ENCODE results near the gene LRPPRC. TPM values are rescaled to one million over a fixed set of nuclear protein-coding genes. Genes with fewer than 3 reads are reported as not detected.
A peak's percentile ranks its signal among the peaks of the same experiment; 100 is the strongest.

Gene LRPPRC
- total RNA-seq, 1 experiment from 2014 or later = 149 TPM

- peak overlapping the region; percentile 97; the same call in 1 of the 2 replicates for H3K4me3 ChIP-seq
- H3K4me1 ChIP-seq (replicated peaks; ENCODE audit: insufficient read depth) = peaks cover 21% of the 10 kb centered on the region
- H3K27ac ChIP-seq = no peak overlapping the region
- peak overlapping the region; percentile 93 for H3K4me2 ChIP-seq
- ChIA-PET CTCF (no interaction called here), POLR2A (ENCODE audit: unreplicated experiment) (no interaction called here)
- H3K9me2 ChIP-seq (ENCODE audit: insufficient read depth) = no peaks in the 10 kb centered on the region
- intact Hi-C loops (cut with micrococcal nuclease; ENCODE audit: unreplicated experiment) = no loop called here
- H3K36me3 ChIP-seq (ENCODE audit: low read depth) = peaks cover 41% of the 10 kb centered on the region
- peaks cover 74% of the 10 kb centered on the region for H3K79me2 ChIP-seq (ENCODE audit: low read depth)
- no peak overlapping the region for H2AFZ ChIP-seq
- no peaks in the 10 kb centered on the region for H3K27me3 ChIP-seq (ENCODE audit: insufficient read depth, low read depth)
- H4K20me1 ChIP-seq (ENCODE audit: insufficient read depth) = peaks cover 68% of the 10 kb centered on the region
- H3K9me3 ChIP-seq (ENCODE audit: insufficient read depth, low read depth) = no peaks in the 10 kb centered on the region
- H3F3A ChIP-seq (ENCODE audit: insufficient read depth, low read depth) = no peaks in the 10 kb centered on the region; the same call in 1 of the 2 replicates
- no peak for DNase-seq
- BruUV-seq (replicated peaks) = no TSS peak
- TF ChIP-seq EZH2 (IDR thresholded peaks at IDR 0.05; ENCODE audit: low read depth) = no peak
- no peak for TF ChIP-seq CTCF (conservative IDR thresholded peaks at IDR 0.05)
These were observed 2.4 kb downstream of the LRPPRC start for GRCh38 chr2:43993437-43993836.

- ChIA-PET POLR2A (ENCODE audit: unreplicated experiment) (interaction anchor here (0.7 kb wide), 1 partner anchor 964 kb away, joined by 3 read pairs; no protein-coding TSS in a partner anchor), CTCF (no interaction called here)
- Histone ChIP-seq H3K4me3 (no peak overlapping the region), H2AFZ (no peak overlapping the region), H3K27me3 (ENCODE audit: insufficient read depth, low read depth) (no peaks in the 10 kb centered on the region), H3F3A (ENCODE audit: insufficient read depth, low read depth) (peaks cover 16% of the 10 kb centered on the region), H3K4me2 (no peak overlapping the region), H3K36me3 (ENCODE audit: low read depth) (peaks cover 64% of the 10 kb centered on the region), H3K9me3 (ENCODE audit: insufficient read depth, low read depth) (no peaks in the 10 kb centered on the region), H3K9me2 (ENCODE audit: insufficient read depth) (no peaks in the 10 kb centered on the region), H3K4me1 (replicated peaks; ENCODE audit: insufficient read depth) (peaks cover 18% of the 10 kb centered on the region), H3K79me2 (ENCODE audit: low read depth) (peaks cover 99% of the 10 kb centered on the region), H4K20me1 (ENCODE audit: insufficient read depth) (peaks cover 92% of the 10 kb centered on the region), H3K27ac (no peak overlapping the region)
- no TSS peak for BruUV-seq (replicated peaks)
- TF ChIP-seq EZH2 (IDR thresholded peaks at IDR 0.05; ENCODE audit: low read depth) = no peak
- TF ChIP-seq CTCF (conservative IDR thresholded peaks at IDR 0.05) = no peak
- no peak for DNase-seq
- intact Hi-C loops (cut with micrococcal nuclease; ENCODE audit: unreplicated experiment) = no loop called here
These were observed 6.2 kb downstream of the LRPPRC start for GRCh38 chr2:43989545-43989944.

GRCh38 chr2:43986600-43986999, 9.2 kb downstream of the LRPPRC start:
- Histone ChIP-seq H3F3A (ENCODE audit: insufficient read depth, low read depth) (peaks cover 24% of the 10 kb centered on the region), H3K9me3 (ENCODE audit: insufficient read depth, low read depth) (no peaks in the 10 kb centered on the region), H3K36me3 (ENCODE audit: low read depth) (peaks cover 54% of the 10 kb centered on the region), H3K27ac (peak overlapping the region; percentile 53; the same call in 1 of the 2 replicates), H3K4me1 (replicated peaks; ENCODE audit: insufficient read depth) (no peaks in the 10 kb centered on the region), H4K20me1 (ENCODE audit: insufficient read depth) (peaks cover 90% of the 10 kb centered on the region), H3K79me2 (ENCODE audit: low read depth) (peaks cover 99% of the 10 kb centered on the region), H3K4me2 (no peak overlapping the region), H3K4me3 (no peak overlapping the region), H3K9me2 (ENCODE audit: insufficient read depth) (no peaks in the 10 kb centered on the region), H2AFZ (no peak overlapping the region), H3K27me3 (ENCODE audit: insufficient read depth, low read depth) (no peaks in the 10 kb centered on the region)
- intact Hi-C loops (cut with micrococcal nuclease; ENCODE audit: unreplicated experiment) = no loop called here
- BruUV-seq (replicated peaks) = no TSS peak
- DNase-seq = no peak
- CTCF ChIA-PET = interaction anchor here (0.6 kb wide), 1 partner anchor 100 kb away, joined by 8 read pairs; no protein-coding TSS in a partner anchor
- no peak for TF ChIP-seq CTCF (conservative IDR thresholded peaks at IDR 0.05)
- POLR2A ChIA-PET (ENCODE audit: unreplicated experiment) = no interaction called here

Data from PC-9 (cell line).